GM12892 (cell line): ENCODE data around the gene WWOX.

Experiments used
- DNase-seq: peaks from one replicate; pipeline ENCODE4 v3.0.0; 2011; ENCODE audit not compliant: insufficient read length
- FAIRE-seq: peaks from 2 replicates; lab custom pipeline; 2011; peaks lifted over from hg19 to GRCh38; lab: Jason Lieb, UNC
- POLR2A ChIP-seq: IDR thresholded peaks from 2 replicates; pipeline ENCODE4 v1.6.1; 2011; ENCODE audit warnings: low read depth, low read length, control low read depth
- POLR2AphosphoS5 ChIP-seq: IDR thresholded peaks from 2 replicates; pipeline ENCODE4 v1.6.1; 2011; ENCODE audit warnings: low read depth, low read length, control low read depth
- TAF1 ChIP-seq: IDR thresholded peaks from 2 replicates; pipeline ENCODE4 v1.6.1; 2011; ENCODE audit warnings: low read depth, mild to moderate bottlenecking, control low read depth, low read length, borderline replicate concordance

Gene WWOX

GRCh38 chr16:78952630-78953029 is 853.2 kb downstream of the WWOX start:
- DNase-seq, result no peak
- TF ChIP-seq POLR2AphosphoS5 (no peak), POLR2A (no peak), TAF1 (no peak)
- no peak for FAIRE-seq

- TF ChIP-seq TAF1, result no peak
- no peak for TF ChIP-seq POLR2A
- no peak for TF ChIP-seq POLR2AphosphoS5
- no peak for FAIRE-seq
- no peak for DNase-seq
Observed at GRCh38 chr16:78953526-78953925, 854.1 kb downstream of the WWOX start.

- FAIRE-seq, result no peak
Observed at GRCh38 chr16:78955206-78955605, 855.8 kb downstream of the WWOX start.

GRCh38 chr16:78956859-78957258 is 857.4 kb downstream of the WWOX start:
- DNase-seq (no peak), FAIRE-seq (no peak)
- no peak for TF ChIP-seq POLR2AphosphoS5
- TF ChIP-seq TAF1, result no peak
- TF ChIP-seq POLR2A, result no peak

More at GRCh38 chr16:78955206-78955605, 855.8 kb downstream of the WWOX start:
- TF ChIP-seq POLR2AphosphoS5 (no peak), POLR2A (no peak), TAF1 (no peak)
- no peak for DNase-seq

GRCh38 chr16:78957317-78958100 is 858.1 kb downstream of the WWOX start:
- DNase-seq (no peak), FAIRE-seq (no peak)
- TF ChIP-seq POLR2A, result no peak
- no peak for TF ChIP-seq POLR2AphosphoS5
- no peak for TF ChIP-seq TAF1

GRCh38 chr16:78961464-78961863 is 862.0 kb downstream of the WWOX start:
- no peak for TF ChIP-seq POLR2AphosphoS5
- FAIRE-seq (no peak), DNase-seq (no peak)

- peak; percentile 72 for FAIRE-seq
- DNase-seq, result no peak
- TF ChIP-seq POLR2A, result no peak
- no peak for TF ChIP-seq TAF1
- no peak for TF ChIP-seq POLR2AphosphoS5
Observed at GRCh38 chr16:78962457-78962929, 863.0 kb downstream of the WWOX start.

- TF ChIP-seq TAF1 (no peak), POLR2AphosphoS5 (no peak), POLR2A (no peak)
- FAIRE-seq, result no peak
- DNase-seq, result no peak
Observed at GRCh38 chr16:78967948-78968347, 868.5 kb downstream of the WWOX start.

- TF ChIP-seq POLR2A (no peak), TAF1 (no peak), POLR2AphosphoS5 (no peak)
- FAIRE-seq, result no peak
- DNase-seq, result no peak
Observed at GRCh38 chr16:78969721-78970120, 870.3 kb downstream of the WWOX start.

GRCh38 chr16:78970650-78971049 is 871.2 kb downstream of the WWOX start:
- DNase-seq (no peak), FAIRE-seq (no peak)
- TF ChIP-seq POLR2A, result no peak
- TF ChIP-seq POLR2AphosphoS5, result no peak
- no peak for TF ChIP-seq TAF1

GRCh38 chr16:78972006-78972405 is 872.6 kb downstream of the WWOX start:
- DNase-seq (no peak), FAIRE-seq (no peak)
- TF ChIP-seq POLR2AphosphoS5, result no peak
- no peak for TF ChIP-seq POLR2A
- no peak for TF ChIP-seq TAF1

GRCh38 chr16:78972986-78973385 is 873.5 kb downstream of the WWOX start:
- TF ChIP-seq TAF1 (no peak), POLR2A (no peak), POLR2AphosphoS5 (no peak)
- DNase-seq (no peak), FAIRE-seq (no peak)
